Gastroesophageal sphincter (tissue), 4 donors: ENCODE measurements around the gene GRM3. TPM values are rescaled to one million over a fixed set of nuclear protein-coding genes. Genes with fewer than 3 reads are reported as not detected.

Experiments used
- ATAC-seq: fragments of 150-250 bp; one replicate; pipeline ENCODE4 v1.9.1; 2016; ENCODE audit warnings: mild to moderate bottlenecking, moderate library complexity
- H3K27ac ChIP-seq, 4 donors: fragments of 200-600 bp; sonication (generic) in 3 of 4; 1 replicate in 3 of 4; 2 replicates in 1 of 4; pipeline ENCODE4 v1.5.1; 2016 to 2019
- H3K27me3 ChIP-seq: fragments of 200-600 bp; sonication (generic); one replicate; pipeline ENCODE4 v1.5.1; 2019
- H3K36me3 ChIP-seq, 2 donors: fragments of 200-600 bp; sonication (generic); one replicate each; pipeline ENCODE4 v1.5.1; 2019; ENCODE audit warnings: control low read depth in 1 of 2
- H3K4me1 ChIP-seq, 3 donors: fragments of 200-600 bp; sonication (generic); 1 replicate in 2 of 3; 2 replicates in 1 of 3; pipeline ENCODE4 v1.5.1; 2016 to 2019; ENCODE audit warnings: control low read depth in 2 of 3
- H3K4me3 ChIP-seq, 2 donors: fragments of 200-600 bp; sonication (generic); one replicate each; pipeline ENCODE4 v1.5.1; 2019; ENCODE audit warnings: mild to moderate bottlenecking in 1 of 2, moderate library complexity in 1 of 2
- H3K9me3 ChIP-seq, 3 donors: fragments of 200-600 bp; sonication (generic); one replicate each; pipeline ENCODE4 v1.5.1; 2017 to 2019; ENCODE audit warnings: control low read depth in 2 of 3
- EP300 ChIP-seq: sonication (generic); formaldehyde crosslinking; IDR thresholded peaks from one replicate; pipeline ENCODE4 v1.6.1; 2017; ENCODE audit warnings: antibody characterized with exemption, mild to moderate bottlenecking
- POLR2A ChIP-seq, 2 donors: fragments of 450-650 bp; IDR thresholded peaks; one replicate each; pipeline ENCODE4 v1.6.1; 2017; ENCODE audit warnings: antibody characterized with exemption in 2 of 2, mild to moderate bottlenecking in 2 of 2, moderate library complexity in 1 of 2
- POLR2AphosphoS5 ChIP-seq: sonication (generic); formaldehyde crosslinking; IDR thresholded peaks from one replicate; pipeline ENCODE4 v1.6.1; 2017; ENCODE audit warnings: antibody characterized with exemption
- WGBS, 2 donors: methylation state at CpG; one replicate each; pipeline ENCODE4 v1.1.5; 2018; ENCODE audit warnings: low coverage in 1 of 2; 5-methylcytosine and 5-hydroxymethylcytosine counted together
- total RNA-seq, 4 donors: library from RNA; depleted of rRNA; stranded (reverse); fragments of >200 nt; gene quantifications; one replicate each; pipeline ENCODE4 v1.1.0, GENCODE V29; 2016
- TF ChIP-seq, protein P1 (sequence below), 4 experiments: fragments of 200-600 bp in 2 of 4; fragments of 450-650 bp in 2 of 4; sonication (generic) in 1 of 4; IDR thresholded peaks; one replicate each; pipeline ENCODE4 v1.5.1; 2017 to 2019; ENCODE audit warnings: antibody characterized with exemption in 4 of 4, mild to moderate bottlenecking in 2 of 4, moderate library complexity in 2 of 4

Gene GRM3
- total RNA-seq, 4 donors from 2014 or later = not detected

DNA sequence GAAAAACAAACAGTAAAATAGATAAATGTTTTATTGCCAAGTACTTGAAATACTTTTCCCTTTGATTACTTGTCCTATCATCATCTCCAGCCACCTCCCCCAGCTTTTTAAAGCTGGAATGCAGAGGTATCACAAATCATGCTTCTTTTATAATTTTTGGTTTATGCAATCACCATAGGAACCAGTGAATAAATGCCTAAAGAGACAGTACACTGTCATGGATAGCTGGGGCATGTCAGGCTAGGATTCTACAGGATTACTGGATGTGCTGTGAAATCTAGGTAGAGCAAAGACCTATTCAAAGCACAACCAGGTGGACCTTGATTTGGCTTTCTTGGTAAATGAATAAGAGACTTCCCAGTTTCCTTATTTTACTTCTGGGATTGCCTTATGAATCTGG lies 257.2 kb downstream of the GRM3 start:
- Histone ChIP-seq H3K27me3 (no peaks in the 10 kb centered on the region), H3K27ac (no peak overlapping the region), H3K36me3 (peaks cover 0 to 35% of the 10 kb centered on the region in 2 donors), H3K4me3 (no peak overlapping the region), H3K9me3 (no peaks in the 10 kb centered on the region), H3K4me1 (no peaks in the 10 kb centered on the region)
- TF ChIP-seq POLR2AphosphoS5 (no peak), EP300 (no peak), POLR2A (IDR thresholded peaks at IDR 0.05) (no peak)
- TF ChIP-seq, protein P1, sequence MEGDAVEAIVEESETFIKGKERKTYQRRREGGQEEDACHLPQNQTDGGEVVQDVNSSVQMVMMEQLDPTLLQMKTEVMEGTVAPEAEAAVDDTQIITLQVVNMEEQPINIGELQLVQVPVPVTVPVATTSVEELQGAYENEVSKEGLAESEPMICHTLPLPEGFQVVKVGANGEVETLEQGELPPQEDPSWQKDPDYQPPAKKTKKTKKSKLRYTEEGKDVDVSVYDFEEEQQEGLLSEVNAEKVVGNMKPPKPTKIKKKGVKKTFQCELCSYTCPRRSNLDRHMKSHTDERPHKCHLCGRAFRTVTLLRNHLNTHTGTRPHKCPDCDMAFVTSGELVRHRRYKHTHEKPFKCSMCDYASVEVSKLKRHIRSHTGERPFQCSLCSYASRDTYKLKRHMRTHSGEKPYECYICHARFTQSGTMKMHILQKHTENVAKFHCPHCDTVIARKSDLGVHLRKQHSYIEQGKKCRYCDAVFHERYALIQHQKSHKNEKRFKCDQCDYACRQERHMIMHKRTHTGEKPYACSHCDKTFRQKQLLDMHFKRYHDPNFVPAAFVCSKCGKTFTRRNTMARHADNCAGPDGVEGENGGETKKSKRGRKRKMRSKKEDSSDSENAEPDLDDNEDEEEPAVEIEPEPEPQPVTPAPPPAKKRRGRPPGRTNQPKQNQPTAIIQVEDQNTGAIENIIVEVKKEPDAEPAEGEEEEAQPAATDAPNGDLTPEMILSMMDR (IDR thresholded peaks at IDR 0.05) = no peak
- ATAC-seq = no peak

DNA sequence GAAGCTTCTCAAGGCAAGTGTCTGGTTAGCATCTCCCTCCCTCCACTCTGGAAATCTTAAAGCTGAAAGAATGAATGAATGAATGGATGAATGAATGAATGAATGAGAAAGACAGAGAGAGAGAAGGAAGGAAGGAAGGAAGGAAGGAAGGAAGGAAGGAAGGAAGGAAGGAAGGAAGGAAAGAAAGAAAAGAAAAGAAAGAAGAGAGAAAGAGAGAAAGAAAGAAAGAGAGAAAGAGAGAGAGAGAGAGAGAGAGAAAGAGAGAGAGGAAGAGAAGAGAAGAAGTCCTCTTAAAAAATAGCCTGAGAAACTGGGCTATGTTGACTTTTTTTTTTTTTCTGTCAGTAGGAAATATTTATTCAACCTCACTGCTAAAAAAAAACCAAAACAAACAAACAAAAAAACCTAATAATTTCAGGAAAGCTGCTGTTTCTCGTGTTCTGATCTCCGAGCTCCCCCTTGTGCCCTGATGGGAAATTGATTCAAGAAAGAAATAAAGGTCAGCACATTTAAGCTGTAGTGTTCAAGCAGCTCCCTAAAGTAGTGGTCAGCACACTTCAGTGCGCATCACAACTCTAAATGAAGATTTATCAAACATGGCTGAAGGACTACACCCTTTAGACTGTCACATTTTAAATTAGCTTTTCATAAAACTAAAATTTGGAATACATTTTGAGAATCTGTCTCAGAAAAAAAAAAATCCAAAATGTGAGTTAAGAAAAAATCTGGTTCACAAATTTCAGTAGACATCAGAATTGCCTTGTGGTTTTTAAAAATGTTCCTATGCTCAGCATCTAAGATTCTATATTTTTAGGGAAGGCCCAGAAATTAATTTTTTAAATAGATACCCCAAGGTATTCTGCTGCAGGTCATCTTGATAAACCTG lies 261.5 kb downstream of the GRM3 start:
- Histone ChIP-seq H3K27ac (no peak overlapping the region), H3K4me1 (no peaks in the 10 kb centered on the region), H3K9me3 (no peaks in the 10 kb centered on the region), H3K36me3 (peaks cover 0 to 39% of the 10 kb centered on the region in 2 donors), H3K27me3 (no peaks in the 10 kb centered on the region), H3K4me3 (no peak overlapping the region)
- TF ChIP-seq POLR2AphosphoS5 = no peak
- TF ChIP-seq EP300 = no peak
- TF ChIP-seq POLR2A (IDR thresholded peaks at IDR 0.05) = no peak
- TF ChIP-seq, protein P1 (IDR thresholded peaks at IDR 0.05) = peak in 2 of 4 experiments; percentile 23 to 31
- no peak for ATAC-seq
- 34 to 44% methylated on average over 3 of the region's 3 CpGs for WGBS, 2 donors

DNA sequence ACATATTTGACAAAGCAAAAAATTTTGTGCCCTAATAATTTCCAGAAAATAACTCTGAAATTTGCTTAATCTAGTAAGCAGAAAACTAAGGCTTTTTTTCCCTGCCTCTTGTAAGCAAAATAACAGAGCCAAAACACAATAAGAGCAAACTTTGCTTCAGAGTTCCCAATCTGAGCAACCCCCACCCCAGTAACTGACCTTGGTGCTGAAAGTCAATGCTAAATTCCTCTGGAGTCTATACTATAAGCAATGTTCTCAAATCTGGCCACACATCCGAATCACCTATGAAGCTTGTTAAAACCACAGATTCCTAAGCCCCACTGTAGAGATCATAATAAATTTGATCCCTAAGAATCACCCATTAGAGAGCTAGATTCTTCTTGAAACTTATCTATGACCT lies 265.2 kb downstream of the GRM3 start:
- no peaks in the 10 kb centered on the region for H3K27me3 ChIP-seq
- TF ChIP-seq EP300 = no peak
- TF ChIP-seq POLR2AphosphoS5 = no peak
- no peak for TF ChIP-seq POLR2A (IDR thresholded peaks at IDR 0.05)
- TF ChIP-seq, protein P1 (IDR thresholded peaks at IDR 0.05) = no peak
- H3K27ac ChIP-seq = no peak overlapping the region
- H3K4me1 ChIP-seq = no peaks in the 10 kb centered on the region
- H3K9me3 ChIP-seq = no peaks in the 10 kb centered on the region
- WGBS, 2 donors = 43 to 60% methylated on average over 1 of the region's 1 CpG
- H3K4me3 ChIP-seq = no peak overlapping the region
- H3K36me3 ChIP-seq = peaks cover 0 to 61% of the 10 kb centered on the region in 2 donors
- ATAC-seq = no peak

DNA sequence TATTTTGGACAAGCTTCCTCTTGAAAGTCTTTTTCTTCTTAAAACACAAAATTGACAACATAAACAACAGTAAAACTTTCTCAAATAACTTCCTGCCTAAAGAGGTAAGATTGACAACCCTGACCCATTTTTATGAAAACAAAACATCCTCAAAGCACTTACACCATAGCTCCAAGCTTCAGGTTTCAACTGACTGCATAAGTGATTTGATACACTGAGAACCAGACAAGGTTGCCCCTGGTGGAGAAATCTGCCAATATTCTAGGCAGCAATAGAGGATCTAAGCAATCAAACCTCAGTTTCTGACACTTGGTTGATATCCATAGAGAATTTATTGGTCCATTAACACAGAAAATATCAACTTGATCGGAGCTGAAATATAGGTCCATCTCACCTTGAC lies 267.9 kb downstream of the GRM3 start:
- H3K9me3 ChIP-seq = no peaks in the 10 kb centered on the region
- peaks cover 0 to 55% of the 10 kb centered on the region in 2 donors for H3K36me3 ChIP-seq
- no peak for ATAC-seq
- TF ChIP-seq POLR2AphosphoS5 (no peak), POLR2A (IDR thresholded peaks at IDR 0.05) (no peak), EP300 (no peak)
- TF ChIP-seq, protein P1 (IDR thresholded peaks at IDR 0.05) = no peak
- 100% methylated on average over 1 of the region's 1 CpG; no CpG with 5 or more reads in 1 of the 2 donors for WGBS, 2 donors
- H3K4me1 ChIP-seq = no peaks in the 10 kb centered on the region
- no peak overlapping the region for H3K27ac ChIP-seq
- H3K4me3 ChIP-seq = no peak overlapping the region
- no peaks in the 10 kb centered on the region for H3K27me3 ChIP-seq

DNA sequence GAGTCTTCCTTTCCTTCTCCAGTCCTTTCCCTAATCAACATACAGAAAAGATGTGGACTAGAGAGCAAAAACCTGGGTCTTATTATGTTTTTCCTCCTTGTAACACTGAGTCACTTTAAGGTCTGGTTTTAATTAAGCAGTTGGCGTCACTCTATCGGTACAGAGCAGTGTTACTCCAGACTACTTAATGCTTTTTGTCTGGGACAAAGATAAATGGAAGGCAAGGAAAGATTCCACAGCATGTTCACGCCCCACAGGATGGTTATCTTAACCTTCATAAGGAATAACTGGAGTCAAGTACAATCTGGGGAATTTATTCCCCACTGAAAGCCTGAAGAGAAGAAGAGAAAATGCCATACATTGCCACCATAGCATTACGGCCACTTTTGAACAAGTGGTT lies 270.0 kb downstream of the GRM3 start:
- no peaks in the 10 kb centered on the region for H3K27me3 ChIP-seq
- no peaks in the 10 kb centered on the region for H3K4me1 ChIP-seq
- H3K36me3 ChIP-seq = peaks cover 0 to 45% of the 10 kb centered on the region in 2 donors
- WGBS, 2 donors = 65 to 66% methylated on average over 4 of the region's 4 CpGs
- TF ChIP-seq EP300 (no peak), POLR2A (IDR thresholded peaks at IDR 0.05) (no peak), POLR2AphosphoS5 (no peak)
- TF ChIP-seq, protein P1 (IDR thresholded peaks at IDR 0.05) = no peak
- no peak overlapping the region for H3K4me3 ChIP-seq
- no peaks in the 10 kb centered on the region for H3K9me3 ChIP-seq
- H3K27ac ChIP-seq = no peak overlapping the region
- no peak for ATAC-seq
